DMS114 treated with DMSO at 0.1 percent for 48 hours (cell line): ENCODE data around the gene C19orf25.

Source experiments
- DNase-seq: peaks from one replicate; lab custom pipeline; 2025; ENCODE audit not compliant: unreplicated experiment; lab: John Stamatoyannopoulos, UW

C19orf25 gene

DNA sequence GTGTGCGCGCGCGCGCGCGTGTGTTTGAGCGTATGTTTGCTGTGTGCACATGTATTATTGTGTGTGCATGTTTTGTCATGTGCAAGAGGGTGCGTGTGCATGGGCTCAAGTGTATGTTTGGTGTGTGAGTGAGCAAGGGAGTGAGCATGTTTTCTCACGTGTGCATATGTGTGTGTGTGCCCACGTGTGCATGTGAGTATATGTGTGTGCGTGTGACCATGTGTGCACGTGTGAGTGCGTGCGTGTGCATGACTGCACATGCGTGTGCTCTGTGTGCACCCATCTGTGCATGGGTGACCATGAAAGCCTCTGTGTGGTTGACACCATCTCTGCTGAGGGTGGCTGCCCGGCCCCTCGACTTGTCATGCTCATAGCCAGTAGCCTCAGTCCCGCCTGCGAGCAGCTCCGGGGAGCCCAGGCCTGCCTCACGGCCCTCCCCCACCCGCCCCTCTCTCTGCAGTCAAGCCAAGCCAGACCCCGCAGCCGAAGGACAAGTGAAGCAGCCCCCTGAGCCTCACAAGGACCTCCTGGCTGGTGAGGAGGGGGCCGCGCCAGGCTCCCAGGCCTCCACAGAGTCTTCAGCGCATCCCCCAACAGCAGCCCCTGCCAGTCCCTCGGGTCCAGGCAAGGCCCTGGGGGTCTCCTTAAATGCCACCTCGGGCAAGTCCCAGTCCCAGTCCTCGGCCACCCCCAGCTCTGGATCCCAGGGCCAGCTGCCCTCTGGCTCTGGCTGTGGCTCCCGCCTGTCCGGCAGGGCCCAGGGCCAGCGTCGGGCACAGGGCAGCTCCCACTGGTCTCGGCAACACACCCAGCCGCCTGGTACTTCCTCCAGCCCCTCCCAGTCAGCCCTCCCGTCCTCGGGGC lies 17.9 kb upstream of the C19orf25 start:
- no peak for DNase-seq

DNA sequence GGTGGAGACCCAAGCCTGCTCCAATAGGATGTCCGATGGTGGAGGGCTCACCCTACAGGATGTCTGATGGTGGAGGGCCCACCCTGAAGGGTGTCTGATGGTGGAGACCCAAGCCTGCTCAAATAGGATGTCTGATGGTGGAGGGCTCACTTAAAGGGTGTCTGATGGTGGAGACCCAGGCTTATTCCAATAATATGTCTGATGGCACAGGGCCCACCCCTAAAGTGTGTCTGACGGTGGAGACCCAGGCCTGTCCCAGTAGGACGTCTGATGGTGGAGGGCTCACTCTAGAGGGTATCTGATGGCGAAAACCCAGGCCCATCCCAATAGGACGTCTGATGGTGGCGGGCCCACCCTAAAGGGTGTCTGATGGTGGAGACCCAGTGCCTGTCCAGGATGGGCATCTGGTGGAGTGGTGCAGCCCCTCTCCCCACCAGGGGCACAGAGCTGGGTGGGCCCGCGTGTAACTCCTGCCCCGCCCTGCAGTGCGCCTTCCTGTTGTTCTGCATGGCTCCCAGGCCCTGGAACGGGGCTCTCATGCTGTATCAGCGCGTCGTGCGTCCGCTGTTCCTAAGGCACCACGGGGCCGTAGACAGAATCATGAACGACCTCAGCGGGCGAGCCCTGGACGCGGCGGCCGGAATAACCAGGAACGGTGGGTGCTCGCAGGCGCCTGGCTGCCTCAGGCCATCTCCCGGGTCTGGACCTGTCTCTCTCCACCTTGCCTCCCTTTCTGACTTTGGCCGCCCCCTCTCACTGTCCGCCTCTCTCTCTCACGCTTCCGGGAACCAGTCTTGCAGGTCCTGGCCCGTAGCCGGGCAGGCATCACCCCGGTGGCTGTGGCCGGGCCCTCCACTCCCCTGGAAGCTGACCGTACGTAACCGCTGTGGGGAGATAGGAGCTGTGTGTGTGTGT lies 17.0 kb upstream of the C19orf25 start:
- no peak for DNase-seq

- no peak for DNase-seq
Measured at GRCh38 chr19:1495051-1495798, 16.2 kb upstream of the C19orf25 start.

DNA sequence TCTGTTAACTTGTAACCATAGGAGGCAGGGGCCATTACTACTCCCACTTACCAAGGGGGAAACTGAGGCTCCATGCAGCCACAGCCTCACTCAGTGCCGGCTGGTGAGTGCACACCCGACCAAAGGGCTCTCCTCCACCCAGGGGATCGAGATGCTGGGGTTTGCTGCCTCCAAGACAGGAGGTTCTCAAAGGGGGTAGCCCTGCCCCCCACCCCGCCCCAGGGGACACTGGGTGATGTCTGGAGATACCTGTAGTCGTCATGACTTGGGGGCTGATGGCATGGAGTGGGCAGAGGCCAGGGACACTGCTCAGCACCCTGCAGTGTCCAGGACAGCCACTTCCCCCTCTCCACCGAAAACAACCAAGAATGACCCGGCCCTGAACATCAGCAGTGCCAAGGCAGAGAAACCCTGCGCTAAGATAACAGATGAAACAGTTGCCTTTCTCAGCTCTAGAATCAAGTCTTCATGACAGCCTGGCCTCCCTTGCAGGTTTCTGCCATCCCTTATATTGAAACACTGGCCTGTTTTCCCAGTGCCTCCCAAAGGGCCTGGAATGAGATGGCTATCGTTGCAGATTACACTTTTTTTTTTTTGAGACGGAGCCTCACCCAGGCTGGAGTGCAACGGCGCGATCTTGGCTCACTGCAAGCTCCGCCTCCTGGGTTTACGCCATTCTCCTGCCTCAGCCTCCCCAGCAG lies 15.2 kb upstream of the C19orf25 start:
- DNase-seq: no peak

- no peak for DNase-seq
Measured at GRCh38 chr19:1492474-1493006, 13.5 kb upstream of the C19orf25 start.

GRCh38 chr19:1491849-1492170 lies 12.8 kb upstream of the C19orf25 start:
- DNase-seq: no peak

DNA sequence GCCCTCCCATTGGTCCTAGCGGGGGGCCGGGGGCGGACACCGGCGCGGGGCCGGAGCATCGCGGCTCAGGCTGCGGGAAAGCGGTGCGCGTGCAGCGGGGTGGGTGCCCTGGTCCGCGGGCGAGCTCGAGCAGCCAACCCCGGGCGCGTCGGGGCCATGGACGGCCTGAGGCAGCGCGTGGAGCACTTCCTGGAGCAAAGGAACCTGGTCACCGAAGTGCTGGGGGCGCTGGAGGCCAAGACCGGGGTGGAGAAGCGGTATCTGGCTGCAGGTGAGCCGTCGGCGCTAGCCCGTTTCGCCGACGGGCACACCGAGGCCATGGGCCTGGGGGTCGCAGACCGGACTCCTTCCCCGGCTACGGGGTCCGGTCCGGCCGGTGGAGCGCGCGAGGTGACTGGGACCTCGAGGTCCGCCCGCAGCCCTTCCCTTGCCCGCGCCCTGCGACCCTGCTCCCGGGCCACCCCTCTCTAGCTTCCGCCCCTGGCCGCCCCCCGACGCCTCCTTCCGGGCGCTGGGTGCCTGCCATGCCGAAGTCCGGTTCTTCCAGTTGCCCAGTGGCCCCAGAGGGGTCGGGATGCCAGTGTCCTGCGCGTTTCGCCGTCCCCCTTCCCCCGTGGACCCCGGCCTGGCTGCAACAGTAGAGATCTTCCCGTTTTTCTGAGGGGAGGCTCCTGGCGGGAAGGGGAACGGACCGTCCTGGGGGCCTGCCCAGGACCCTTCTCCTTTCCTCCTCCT lies 12.3 kb upstream of the C19orf25 start, which contains the start of gene REEP6:
Gene REEP6 (plus strand): TSS at position 68 of the 735 bp plus-strand sequence. CDS start 89 bp downstream, at position 157.
- no peak for DNase-seq

GRCh38 chr19:1490311-1491113 lies 11.5 kb upstream of the C19orf25 start, which contains the start of gene PCSK4:
TSS of gene PCSK4 (minus strand) at chr19:1490350. CDS start at chr19:1490346, 4 bp downstream.
- peak; percentile 93 for DNase-seq

DNA sequence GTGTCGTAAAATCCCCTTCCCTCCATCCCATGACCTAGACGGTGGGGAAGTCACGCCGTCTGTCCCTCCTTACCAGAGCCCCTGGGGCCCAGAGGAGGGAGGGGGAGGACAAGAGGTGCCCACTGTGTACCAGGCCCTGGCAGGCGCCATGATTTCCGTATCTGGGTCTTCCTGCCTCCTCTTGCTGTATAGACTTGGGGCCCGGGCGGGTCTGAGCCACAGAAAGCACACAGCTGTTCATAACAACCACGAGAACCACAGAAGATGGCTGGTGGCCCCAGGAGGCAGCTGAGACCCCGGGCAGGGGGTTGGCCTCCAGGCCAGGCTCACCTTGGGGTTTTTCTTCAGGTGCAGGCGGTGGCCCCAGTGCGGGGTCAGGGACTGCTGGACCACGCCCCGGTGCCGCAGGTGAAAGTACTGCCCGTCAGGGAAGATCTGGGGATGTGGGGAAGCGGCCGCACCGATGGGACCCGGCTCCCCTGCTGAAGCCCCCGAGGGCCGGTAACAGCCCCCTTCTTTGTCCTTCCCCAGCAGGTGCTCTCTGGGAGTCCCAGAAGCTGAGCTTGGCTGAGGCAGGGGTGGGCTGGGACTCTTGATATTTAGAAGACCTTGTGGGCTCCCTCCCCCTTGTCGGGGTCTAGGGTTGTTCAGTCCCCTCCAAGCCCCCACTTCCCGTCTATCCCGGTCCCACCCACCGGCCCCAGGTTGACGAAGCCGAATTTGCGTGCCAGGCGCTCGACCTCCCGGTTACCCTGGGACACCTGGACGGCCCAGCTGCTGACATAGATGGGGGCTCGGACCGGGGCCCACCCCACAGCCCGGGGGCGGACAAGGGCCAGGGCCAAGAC lies 10.7 kb upstream of the C19orf25 start:
- DNase-seq: no peak

DNA sequence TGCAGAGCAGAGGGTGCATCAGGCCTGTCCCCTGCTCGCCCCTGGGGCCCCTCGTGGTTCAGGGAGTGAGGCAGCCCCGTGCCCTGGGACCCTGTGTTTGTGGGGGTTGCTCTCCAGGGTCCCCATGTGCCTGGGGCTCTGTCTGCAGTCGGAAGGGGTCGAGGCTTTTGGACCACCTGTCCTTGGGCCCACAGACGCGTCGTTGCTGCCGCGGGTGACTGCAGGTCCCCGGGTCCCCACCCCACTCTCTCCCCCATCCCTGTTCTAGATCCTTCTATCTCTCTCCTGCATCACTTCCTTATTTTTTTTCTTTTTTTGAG lies 9.2 kb upstream of the C19orf25 start:
- no peak for DNase-seq

- DNase-seq: no peak
Measured at GRCh38 chr19:1487576-1488281, 8.7 kb upstream of the C19orf25 start.

DNA sequence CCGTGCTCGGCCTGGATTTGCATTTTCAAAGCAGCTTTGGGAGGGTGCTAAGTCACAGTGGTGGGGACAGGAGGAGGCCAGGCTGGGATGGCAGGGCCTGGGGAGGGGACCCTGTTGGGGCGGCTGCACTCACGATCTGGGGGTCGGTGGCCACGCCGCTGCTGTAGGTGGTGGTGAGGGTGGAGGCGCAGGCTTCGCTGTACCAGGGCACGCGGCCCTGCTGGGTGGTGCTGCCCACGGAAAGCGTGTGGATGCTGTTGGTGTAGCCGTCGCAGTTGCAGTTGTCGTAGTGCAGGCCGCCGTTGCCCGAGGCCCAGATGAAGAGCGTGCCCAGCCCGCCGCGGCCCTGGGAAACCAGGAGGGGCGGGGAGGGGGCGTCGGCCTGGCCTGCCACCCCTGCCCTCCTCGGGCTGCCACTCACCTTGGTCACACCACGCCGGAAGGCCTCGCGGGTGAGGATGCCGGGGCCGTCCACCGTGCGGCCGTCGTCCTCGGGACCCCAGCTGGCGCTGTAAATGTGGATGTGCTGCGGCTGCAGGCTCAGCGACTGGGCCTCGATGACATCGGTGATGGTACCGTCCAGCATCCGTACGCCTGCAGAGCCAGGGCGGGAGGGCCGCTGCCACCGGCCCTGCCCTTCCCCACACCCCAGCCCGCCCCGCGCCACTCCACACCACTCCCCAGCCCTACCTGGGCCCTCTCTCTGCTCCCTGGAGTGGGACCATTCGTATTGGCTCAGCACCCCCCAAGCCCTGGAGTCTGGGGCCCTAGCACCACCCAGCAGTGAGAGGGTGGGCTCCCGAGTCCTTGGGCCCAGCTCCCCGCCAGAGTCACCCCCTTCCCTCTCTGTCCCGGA lies 7.9 kb upstream of the C19orf25 start:
- no peak for DNase-seq

GRCh38 chr19:1483979-1484428 lies 5.0 kb upstream of the C19orf25 start:
- no peak for DNase-seq

DNA sequence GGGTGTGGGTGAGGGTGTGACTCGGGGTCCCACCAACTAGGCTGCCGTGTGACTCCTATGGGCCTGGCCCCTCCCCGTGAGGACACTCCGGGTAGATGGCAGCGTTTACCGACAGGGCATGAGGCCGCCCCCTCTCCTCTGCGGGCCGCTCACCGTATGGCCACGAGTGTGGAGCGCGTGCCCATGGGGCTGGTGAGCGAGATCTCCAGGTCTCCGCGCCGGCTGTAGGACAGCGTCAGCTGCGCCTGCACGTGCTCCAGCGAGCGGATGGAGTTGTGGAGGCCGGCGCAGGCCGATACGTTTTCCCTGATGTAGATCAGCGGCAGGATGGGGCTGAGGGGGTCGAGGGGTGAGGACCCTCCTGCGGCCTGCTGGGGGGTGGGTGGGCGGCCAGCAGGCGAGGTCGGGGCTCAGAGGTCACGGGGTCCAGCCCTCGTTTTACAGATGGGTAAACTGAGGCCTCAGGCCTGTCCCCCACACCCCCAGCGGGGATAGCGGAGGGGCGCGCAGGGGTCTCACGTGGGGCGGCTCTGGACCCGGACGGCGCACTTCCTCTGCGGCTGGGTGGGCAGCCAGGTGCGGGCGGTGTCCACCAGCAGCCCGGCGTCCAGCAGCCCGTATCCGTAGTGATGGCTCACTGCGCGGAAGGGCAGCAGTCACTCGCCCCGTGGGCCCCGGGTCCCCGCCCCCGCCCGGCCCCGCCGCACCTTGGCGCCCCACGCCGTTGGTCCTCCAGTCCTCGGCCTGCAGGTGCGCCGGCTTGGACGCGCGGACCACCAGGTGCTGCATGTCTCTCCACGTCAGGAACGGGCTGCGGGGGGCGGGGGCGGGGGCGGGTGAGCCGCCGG lies 4.3 kb upstream of the C19orf25 start:
- DNase-seq: no peak

DNA sequence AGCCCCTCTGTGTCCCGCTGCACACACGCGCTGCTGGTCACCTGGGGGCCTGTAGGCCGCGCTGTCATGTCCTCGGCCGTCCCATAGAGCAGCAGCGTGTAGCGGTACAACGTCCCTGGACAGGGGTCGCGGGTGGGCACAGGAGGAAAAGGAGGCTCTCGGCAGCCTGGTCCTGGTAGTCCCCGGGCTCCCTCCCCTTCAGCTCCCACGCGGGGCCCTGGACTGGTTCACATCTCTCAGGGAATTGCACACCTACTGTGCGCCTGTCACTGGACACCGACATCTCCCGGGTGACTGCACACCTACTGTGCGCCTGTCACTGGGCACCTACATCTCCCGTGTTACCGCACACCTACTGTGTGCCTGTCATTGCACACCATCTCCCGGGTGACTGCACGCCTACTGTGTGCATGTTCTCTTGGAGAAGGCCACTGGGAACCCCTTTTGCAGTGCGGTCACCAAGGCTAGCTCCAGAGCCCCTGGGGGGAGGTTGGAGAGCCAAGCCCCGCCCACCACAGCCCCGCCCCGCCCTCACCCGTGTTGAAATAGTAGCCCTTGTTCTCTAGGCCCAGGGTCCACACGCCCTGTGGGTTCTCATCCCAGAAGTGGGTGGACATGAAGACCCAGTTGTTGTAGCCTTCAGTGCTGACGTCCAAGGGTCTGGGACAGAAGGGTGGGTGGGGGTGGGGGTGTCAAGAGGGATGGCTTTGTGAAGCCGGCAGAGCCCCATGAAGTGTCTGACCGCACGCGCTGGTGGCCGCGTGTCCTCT lies 3.5 kb upstream of the C19orf25 start:
- DNase-seq: no peak
